Cerebellar cortex (tissue), 1 donor: ENCODE measurements around the gene RNF223.

Experiments
- DNase-seq: peaks from one replicate; pipeline ENCODE4 v3.0.0-alpha.2; 2015; ENCODE audit warnings: low spot score

Gene RNF223

DNA sequence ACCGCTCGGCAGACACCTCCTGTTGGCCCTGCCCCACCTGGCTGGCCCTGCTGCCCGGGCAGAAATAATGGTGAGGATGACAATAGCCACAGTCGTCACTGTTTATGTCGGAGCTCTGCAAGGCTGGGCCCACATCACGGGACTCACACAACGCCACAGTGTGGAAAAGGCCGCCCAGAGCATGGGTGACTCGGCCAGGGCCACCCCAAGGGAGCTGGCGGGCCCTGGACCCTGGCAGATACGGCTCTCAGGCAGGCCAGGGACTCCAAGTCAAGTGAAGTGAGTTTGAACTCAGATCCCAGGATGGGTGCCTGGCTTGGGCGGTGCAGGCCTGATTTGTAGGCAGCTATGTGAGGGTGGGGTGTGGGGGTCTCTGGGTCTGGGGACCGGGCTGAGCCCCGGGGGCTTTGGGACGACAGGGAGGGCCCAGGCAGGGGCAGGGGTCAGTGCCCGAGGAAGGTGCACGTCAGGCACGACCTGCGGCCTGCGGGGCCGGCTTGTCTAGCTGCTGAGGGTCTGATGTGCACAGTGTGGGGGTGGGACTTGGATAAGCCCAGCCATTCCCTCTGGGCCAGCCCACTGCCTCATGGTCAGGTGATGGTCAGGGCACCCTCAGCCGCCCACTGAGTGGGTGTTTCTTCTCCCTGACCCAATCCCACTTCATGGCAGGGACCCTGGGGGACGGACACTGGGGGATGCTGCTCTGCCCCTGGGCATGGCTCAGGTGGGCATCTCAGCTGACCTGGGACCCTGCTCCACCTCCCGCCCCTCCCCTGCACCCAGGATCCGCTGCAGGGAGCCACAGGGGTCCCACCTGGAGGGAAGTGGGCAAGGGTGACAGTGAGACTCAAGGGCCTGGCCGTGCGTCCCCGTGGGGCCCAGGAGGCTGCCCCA is 1.0 kb downstream of the RNF223 start:
- DNase-seq = no peak

DNA sequence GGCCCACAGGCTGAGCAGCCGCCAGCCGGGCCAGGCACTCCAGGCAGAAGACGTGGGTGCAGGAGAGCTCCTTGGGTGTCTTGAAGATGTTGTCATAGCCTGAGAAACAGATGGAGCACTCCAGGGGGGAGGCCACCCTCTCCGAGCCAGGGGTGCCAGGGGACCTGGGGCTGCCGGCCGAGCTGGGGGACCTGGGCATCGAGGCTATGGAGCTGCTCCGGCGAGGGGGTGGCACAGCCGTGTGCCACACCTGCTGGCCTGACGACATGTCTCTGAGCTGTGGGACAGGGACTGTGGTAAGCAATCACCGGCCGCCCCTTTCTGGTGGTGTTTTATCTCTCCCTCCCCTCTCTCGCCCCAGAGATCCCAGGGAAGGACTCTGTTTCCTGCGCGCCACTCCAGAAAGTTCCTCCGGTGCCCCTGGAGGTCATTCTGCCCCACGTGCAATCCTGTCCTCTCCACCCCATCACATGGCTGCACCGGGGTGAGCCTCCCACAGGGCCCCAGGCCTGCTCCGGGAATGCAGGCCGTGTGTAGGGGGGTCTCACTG is 1.7 kb downstream of the RNF223 start:
- no peak for DNase-seq

DNA sequence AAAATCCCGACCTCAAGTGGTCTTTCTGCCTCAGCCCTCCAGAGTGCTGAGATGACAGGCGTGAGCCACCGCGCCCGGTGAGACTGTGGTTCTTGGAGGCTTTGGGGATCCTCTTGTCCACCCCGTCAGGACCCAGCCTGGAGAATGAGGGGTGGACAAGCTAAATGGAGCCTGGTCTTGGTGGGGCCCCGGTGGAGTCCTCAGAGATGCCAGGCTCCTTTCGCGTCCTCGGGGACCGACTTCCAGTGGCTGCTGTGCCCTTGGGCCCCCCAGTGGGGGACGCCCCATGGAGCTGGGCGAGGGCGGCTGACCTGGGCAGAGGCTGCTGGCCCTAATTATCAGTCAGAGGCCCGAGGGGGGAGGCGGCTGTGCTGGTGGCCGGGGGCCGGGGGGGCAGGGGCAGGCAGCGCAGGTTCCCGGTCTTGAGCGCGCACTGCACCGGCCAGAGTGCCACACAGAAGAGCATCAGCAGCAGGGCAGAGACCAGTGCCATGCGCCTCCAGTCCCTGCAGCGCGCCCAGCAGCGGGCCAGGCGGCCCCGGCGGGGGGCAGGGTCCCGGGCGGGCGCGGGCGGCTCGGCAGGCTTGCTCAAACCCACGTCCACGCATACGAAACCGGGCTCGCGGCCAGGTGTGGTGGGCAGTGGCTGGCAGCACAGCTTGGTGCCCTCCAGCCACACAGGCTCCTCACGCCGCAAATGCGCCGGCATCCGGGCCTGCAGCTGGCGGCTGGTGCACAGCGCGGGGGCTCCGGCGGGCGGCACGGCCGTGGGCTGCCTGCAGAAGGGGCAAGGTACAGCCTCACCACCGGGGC is 2.4 kb downstream of the RNF223 start:
- DNase-seq = no peak

DNA sequence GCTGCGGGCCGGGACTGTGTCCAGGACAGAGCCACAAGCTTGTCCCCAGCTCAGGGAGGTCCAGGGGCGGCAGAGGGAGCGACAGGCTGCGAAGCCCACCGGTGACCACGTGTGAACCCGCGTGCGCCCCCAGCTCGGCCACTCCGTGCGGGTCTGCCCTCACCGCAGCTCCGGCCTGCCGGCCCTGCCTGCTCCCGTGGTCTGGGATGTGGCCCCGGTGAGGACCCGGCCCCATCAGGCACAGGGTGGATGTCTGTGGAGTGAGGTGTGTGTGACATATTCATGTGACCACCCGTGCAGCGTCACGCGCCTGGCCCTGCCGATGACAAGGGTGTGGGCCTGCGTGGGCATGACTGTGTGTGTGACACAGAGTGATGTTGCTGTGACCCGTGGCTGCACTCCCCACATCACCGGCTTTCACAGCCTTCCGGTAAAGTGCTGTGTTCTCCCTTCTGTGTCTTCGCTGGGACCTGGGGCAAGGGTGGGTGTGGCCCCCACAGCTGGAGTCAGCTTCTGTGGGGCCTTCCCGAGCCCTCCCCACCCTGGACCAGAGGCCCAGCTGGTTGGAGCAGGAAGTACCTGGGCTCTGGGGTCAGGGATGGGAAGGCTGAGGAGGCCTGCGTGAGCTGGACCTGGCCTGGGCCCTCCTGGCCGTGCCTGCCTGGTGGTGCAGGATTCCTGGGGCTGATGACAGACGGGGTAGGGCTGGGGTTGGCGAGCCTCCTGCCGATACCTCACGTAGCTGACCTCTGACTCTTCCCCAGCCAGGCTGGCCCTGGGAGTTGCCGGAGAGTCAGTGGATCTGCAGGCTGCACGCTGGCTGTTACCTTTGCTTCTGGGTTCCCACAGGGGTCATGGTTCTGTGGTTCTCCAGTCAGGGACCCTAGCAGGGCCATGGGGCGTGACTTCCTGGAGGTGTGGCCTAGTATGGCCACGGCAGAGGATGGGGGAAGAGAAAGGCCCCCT is 4.1 kb downstream of the RNF223 start:
- DNase-seq = no peak

DNA sequence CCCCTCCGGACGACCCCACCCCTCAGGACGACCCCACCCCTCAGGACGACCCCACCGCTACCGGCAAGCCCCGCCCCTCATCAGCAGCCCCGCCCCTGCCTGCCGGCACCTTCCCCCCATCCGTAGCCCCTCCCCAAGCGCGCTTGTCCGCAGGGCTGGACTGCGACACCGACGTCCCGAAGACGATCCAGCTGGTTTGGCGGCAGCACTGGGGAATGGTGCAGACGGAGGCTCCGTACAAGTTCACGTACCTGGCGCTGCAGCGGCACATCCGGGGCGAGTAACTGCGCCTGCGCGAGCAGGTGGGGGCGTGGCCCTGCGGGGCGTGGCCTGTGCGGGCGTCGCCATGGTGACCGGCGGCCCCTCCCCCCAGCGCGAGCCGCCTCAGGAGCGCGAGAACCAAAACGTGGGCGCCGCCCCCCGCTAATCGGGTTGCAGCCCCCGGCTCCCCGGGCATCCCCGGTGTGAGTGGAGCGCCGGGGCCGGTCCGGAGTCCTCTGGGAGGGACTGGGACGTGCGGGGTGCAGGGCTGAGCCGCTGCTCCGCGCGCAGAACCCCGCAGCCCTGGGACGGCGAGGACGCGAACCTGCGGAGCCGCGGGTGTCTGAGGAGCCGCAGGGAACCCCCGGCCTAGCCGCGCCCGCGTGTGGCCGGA is 4.9 kb downstream of the RNF223 start:
- DNase-seq = peak; percentile 62

DNA sequence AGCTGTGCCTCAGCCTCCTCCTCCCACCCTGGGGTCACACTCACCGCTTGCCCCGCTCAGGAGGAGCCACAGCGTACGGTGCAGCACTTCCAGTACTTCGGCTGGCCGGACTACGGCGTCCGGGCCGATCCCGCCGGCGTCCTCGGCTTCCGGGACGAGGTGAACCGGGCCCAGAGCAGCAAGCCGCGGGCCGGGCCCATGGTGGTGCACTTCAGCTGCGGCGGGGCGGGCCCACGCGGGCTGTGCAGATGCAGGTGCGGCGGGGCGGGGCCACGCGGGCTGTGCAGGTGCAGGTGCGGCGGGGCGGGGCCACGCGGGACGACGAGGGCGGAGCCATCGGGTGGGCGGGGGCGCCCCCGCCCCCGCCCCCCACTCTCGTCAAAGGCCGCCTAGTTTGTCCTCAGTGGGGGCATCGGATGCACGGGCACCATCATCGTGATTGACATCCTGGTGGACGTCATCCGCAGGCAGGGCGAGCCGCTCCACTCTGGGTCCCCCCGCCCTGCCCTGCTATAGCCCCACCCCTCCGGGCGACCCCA is 5.5 kb downstream of the RNF223 start:
- no peak for DNase-seq

DNA sequence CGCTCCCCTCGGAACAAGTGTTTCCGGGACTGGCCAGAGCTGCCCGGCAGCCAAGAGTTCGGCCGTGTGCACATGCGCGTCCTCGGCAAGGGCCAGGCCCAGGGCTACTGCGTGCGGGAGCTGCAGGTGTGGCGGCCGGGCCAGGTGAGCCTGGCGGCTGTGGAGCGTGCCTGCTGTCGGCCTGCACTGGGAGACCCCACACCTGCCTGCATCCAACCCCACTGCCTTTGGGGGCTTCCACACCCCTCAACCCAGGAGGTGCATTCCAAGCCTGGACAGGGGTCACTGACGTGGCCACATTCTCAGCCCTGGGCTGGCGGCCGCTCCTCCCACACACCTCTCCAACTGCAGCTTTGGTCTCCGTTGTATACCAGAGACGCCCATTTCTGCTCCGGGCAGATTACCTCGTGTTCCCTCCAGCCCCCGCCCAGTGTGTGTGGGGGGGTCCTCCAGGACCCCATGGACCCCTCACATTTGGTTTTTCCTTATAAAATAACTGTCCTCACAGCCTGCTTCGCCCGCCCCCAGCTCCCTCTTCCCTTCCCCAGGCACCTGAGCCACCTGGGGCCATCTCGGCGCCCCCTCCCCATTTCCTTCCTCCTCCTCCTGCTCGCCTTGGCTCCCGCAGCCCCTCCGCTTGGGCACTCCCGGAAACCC is 6.1 kb downstream of the RNF223 start:
- DNase-seq = no peak

DNA sequence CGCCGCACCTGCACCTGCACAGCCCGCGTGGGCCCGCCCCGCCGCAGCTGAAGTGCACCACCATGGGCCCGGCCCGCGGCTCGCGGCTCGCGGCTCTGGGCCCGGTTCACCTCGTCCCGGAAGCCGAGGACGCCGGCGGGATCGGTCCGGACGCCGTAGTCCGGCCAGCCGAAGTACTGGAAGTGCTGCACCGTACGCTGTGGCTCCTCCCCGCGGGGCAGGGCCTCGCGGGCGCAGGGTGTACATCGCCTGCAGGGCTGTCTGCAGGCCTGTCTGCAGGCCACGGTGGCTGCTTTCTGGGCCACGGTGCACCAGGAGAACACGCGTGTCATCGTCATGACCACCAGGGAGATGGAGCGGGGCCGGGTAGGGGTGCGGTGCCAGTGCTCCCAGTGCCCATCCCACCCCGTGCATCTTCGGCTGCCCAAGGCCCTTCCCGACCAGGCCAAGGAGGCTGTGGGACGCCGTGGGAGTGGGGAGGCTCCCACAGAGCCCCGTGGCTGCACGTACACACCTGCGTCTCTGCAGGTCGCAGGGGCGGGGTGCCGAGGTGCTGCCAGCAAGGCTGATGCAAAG is 6.7 kb downstream of the RNF223 start:
- no peak for DNase-seq

DNA sequence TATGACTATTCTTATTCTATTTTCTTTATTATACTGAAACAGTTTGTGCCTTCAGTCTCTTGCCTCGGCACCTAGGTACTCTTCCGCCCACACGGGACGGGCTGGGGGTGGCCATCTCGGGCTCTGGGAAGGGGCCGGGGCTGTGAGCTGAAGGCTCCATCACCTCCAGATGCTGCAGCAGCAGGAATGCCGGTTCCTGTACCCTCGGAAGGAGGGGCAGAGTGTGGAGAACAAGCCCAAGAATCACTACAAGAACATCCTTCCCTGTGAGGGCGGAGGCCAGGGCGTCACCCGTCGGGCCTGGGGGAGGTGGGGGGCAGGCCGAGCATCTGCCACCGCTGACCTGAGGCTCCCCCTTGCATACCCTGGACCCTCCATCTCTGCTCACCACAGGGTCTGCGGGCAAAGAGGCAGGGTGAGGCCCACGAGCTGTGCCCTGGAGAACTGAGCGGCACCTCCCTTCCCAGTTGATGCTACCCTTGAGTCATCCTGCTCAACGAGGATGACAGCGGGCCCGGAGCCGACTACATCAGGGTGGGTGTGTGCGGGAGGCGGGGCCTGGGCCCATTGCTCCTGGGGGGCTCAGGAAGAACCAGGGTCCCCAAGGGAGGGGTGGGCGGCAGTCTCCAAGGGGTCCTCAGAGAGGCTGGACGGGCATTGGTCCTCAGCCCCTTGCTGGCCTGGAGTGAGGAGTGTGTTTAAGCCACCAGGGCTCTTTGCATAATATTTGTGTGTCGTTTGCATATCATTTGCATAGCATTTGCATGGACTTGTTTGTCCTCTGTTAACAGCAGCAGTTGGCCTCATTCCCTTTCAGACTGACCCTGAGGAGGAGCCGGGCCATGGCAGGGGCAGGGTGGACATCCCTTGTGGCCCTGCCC is 7.5 kb downstream of the RNF223 start:
- no peak for DNase-seq

DNA sequence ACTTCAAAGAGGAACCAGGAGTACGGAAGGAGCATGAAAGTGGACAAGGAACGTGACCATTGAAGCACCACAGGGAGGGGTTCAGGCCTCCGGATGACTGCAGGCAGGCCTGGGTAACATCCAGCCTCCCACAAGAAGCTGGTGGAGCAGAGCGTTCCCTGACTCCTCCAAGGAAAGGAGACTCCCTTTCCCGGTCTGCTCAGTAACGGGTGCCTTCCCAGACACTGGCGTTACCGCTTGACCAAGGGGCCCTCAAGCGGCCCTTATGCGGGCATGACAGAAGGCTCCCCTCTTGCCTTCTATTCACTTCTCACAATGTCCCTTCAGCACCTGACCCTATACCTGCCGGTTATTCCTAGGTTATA is 8.2 kb downstream of the RNF223 start:
- peak; percentile 57 for DNase-seq

DNA sequence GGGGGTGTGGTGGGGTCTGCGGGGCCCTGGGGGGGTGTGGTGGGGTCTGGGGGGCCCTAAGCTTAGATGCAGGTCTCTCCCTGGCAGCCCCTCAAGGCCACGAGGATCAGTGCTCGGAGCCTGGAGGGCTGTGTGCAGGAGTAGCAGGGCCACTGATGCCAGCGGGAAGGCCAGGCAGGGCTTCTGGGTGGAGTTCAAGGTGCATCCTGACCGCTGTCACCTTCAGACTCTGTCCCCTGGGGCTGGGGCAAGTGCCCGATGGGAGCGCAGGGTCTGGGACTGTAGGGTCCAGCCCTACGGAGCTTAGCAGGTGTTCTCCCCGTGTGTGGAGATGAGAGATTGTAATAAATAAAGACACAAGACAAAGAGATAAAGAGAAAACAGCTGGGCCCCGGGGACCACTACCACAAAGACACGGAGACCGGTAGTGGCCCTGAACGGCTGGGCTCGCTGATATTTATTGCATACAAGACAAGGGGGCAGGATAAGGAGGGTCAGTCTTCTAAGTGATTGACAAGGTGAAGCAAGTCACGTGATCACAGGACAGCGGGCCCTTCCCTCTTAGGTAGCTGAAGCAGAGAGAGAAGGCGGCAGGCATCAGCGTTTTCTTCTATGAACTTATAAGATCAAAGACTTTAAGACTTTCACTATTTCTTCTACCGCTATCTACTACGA is 8.7 kb downstream of the RNF223 start:
- DNase-seq = no peak

DNA sequence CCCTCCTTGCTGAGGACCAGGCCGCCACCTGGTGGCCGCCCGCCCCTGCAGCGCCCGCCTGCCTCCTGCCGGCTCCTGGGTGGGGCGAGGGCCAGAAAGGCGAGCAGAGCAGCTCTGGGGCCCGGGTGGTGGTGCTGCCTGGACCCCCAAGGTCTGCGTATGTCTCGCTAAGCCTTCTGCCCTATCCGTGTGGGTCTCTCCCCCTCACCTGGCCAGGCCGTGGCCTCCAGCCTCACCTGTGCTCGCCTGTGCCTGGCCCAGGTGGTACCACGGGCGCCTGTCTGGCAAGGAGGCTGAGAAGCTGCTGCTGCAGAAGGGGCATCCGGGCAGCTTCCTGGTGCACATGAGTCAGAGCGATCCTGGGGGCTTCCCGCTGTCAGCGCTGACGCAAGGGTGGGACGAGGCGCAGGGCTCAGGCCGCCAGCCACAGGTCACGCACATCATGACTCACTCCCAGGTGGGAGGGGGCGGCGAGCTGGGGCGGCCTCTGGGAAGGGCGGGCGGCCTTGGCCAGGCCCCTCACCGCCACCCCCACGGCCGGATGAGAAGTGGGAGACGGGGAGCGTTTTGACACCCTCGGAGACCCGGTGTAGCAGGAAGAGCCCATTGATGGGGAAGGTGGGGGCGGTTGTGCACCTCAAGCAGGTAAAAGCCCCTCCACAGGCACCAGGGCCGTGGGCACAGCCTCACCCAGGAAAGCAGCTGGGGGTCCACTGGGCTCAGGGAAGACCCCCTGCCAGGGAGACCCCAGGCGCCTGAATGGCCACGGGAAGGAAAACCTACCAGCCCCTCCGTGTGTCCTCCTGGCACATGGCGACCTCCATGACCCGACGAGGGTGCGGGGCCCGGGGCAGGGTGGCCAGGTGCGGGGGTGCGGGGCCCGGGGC is 9.9 kb downstream of the RNF223 start:
- DNase-seq = no peak

DNA sequence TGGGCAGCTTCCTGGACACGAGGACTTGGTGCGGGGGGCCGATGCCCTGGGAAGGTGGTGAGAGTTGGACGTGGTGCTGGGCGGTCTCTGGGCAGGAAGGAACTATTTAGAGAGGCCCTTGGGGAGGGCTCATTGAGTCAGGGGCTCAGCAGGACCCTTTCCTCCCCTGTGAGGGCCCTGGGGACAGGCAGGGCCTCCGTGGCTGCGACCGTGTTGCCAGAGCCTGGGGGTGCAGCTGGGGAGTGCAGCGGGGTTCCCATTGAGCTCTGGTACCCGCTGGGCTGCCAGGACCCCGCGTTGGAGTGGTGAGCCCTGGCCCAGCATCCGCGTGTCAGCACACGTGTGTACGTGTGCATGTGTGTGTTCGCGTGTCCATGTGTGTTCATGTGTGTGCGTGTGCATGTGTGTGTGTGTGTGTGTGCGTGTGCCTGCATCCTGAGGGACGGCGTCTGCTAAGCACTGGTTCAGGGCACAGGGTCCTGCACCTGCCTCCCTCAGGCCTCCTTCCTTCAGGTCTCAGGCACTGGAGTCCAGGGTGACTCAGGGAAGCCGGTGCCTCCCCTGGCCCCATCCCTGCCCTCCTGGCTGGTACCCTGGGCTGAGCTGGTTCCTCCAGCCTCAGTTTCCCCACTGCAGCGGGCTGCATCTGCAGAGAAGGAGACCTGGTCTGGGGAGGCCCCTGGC is 10.7 kb downstream of the RNF223 start:
- DNase-seq = no peak

DNA sequence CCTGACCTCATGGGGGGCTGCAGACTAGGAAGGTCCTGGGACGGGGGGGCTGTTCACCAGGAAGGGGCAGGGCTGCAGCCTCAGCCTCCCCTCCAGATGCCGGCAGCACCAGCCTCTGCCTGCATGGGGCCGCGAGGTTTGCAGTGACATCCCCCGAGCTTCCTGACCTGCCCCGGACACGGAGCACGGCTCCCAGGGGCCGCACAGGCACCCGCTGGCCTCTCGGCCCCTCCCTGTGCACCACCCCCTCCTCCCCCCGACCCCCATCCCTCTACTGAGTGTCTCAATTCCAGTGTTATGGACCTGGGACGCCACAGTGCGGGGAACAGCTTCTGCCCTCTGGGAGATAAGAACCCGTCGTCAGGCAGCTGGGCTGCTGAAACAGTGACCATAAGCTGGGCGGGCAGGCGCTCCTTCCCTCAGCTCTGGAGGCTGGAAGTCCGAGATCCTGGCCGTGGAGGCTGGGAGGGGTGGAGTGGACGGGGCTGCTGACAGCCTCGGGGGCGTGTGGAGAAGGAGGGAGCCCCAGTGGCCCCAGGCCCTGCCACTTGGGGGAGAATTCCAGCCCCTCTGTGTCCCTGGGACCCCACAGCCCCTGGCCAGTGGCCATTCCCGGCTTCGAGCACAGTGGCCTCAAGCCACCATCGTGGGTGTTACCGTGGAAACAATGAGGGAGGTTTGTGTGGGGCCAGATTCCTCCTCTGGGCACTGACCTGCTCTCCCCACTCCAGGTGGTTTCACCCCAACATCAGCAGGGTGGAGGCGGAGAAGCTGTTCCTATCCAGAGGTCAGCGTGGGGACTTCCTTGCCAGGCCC is 11.6 kb downstream of the RNF223 start:
- DNase-seq = no peak

DNA sequence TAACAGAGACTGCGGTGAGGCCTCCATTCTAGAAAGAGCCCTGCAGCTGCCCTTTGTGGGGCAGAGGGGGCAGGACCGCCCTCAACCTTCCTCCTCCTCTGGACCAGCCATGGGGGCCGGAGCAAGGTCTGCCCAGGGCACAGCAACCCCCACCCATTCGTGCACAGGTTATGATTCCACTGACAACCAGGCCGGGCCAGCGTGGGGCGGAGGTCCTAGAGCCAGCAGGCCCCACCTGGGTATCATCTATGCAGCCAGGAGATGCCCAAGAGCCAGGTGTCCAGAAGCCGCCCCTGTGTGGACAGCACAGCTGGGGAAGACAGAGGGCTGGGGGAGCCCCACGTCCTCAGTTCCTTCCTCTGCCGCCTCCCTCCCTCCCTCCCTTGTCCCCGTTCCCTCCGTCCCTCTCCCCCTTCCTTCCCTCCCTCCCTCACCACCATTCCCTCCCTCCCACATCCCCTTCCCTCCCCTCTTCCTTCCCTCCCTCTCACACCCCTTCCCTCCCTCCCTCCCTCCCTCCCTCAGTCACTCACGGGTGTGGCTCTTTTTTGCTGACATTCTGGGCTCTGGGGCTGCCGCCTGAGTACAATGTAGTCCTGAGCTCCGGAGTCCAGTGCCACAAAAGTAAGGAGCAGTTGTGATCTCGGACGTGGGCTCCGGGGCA is 12.3 kb downstream of the RNF223 start:
- no peak for DNase-seq
